DOHH2 (cell line): Measurements from ENCODE around the gene ZBTB43.

Experiments
- CTCF ChIP-seq: fragments of 200-600 bp; sonication (generic); IDR thresholded peaks from one replicate; pipeline ENCODE4 v1.5.1; 2014; ENCODE audit warnings: antibody characterized with exemption, mild to moderate bottlenecking, low read depth, low read length; ENCODE audit not compliant: poor library complexity, severe bottlenecking
- EZH2phosphoT487 ChIP-seq: fragments of 200-600 bp; sonication (generic); IDR thresholded peaks from 2 replicates; pipeline ENCODE4 v1.6.1; 2017; ENCODE audit warnings: borderline replicate concordance, mild to moderate bottlenecking, antibody characterized with exemption, low read length, moderate library complexity, mixed read lengths

GRCh38 chr9:126860757-126861466 lies 56.1 kb downstream of the ZBTB43 start:
- no peak for TF ChIP-seq CTCF
- no peak for TF ChIP-seq EZH2phosphoT487
